GM19324 (cell line): ENCODE results near the gene C11orf58.

ENCODE experiments used
- ATAC-seq: cut with Tn5 transposase; IDR thresholded peaks from one replicate; pipeline ENCODE4 v1.9.1; 2021; ENCODE audit warnings: mild to moderate bottlenecking, moderate library complexity; ENCODE audit not compliant: unreplicated experiment, low FRiP score

Gene C11orf58

DNA sequence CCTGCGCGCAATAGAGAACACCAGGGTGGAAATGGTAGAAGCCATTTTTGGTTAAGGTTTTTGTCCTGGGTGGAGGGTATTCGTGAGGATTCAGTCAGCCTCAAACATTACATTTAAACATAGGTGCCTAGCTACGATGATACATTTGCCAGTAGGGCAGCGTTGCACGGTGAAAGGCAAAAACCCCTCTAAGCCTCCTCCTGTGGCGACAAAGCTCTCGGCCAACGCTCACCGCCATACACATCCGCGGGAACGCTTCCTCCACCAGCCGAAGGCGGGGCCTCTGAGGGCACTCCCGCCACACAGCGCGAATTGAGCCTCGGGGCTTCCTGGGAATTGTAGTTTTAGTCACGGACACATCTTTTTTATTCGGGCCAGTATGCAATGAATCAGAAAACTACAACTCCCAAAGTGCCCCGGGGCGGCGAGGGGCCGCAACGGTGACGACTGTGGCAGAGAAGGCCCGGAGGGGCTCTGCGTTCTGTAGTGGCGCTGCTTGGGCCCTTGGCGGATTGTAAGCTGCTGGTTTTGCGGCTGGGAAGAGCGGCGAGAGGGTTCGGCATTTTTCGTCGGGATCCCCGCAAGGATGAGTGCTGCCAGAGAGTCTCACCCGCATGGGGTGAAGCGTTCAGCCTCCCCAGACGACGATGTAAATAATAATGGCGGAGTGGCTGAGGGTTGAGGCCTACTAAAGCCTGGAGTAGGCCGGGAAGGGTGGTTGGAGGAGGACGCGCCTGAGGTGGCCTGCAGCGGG, at the start of gene C11orf58:
Gene C11orf58, plus strand, starts transcription at position 455 of the 754 bp plus-strand sequence. Its CDS starts 132 bp downstream, at position 587.
- ATAC-seq = peak; percentile 99

DNA sequence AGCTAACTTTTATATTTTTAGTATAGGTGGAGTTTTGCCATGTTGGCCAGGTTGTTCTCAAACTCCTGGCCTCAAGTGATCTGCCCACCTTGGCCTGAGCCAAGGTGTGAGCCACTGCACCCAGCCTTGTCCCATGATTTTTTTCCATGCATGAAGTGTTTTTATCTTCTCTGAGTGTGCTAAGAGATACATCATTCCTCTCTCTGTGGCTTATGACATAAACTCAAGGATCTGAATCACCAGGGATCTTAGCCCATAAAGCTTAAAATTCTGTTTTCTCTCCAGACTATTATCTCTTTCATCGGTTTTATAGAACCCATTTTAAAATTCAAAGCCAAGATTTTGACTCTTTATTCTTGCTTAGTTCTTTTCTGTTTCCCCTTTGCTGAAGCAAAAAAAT, 48.4 kb upstream of the C11orf58 start:
- ATAC-seq = no peak

DNA sequence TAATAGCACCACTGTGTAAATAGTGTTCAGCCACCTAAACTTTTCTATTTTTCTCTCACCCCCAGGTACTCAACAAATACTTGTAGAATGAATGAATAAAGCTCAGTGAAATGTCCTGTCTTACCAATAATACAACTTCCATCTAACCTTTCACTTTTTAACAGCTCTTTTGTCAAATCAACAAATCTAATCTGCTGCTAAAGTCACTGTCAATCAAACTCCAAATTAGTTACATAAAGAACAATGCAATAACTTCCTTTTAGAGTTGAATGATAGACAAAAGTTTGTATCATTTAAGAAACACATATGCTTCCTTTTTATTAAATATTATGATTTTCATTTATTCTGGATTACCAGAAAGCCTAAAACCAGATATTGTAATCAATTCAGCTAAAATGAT, 34.7 kb upstream of the C11orf58 start:
- ATAC-seq = no peak

DNA sequence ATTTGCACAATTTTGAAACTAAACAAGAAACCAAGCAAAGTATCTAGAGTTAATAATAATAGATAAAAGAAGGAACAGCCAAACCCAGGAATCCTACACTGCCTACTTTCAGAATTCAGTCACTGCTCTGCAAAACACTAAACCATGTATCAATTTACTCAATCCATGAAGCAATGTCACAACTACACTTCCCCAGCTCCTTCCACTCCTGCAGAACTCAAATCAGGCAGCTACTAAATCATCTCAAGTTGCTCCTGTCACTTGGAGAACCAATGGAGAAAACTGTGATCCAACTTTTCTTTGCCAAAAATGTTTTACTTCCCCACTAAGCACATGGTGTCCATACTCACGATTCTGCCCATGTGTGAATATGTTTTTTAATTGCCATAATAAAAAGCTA, 24.9 kb upstream of the C11orf58 start:
- ATAC-seq = no peak

GRCh38 chr11:16722581-16723344, 15.7 kb upstream of the C11orf58 start:
- no peak for ATAC-seq

- no peak for ATAC-seq
Measured at GRCh38 chr11:16727806-16728205, 10.6 kb upstream of the C11orf58 start.

DNA sequence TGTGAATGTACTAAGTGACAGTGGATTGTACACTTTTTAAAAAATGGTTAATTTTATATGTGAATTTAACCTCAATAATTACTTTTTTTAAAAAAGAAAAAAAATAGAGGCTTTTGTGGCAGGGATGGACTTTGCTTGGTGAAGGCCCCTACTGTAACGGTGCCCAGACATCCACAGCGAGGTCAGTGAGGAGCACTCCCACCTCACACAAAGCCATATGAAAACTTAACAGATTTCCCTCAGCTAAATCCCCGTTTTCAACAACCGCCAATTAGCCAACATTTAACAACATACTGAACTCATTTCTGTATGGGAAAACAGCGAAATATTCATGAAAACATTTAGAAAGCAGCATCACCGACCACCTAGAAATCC, 642 bp upstream of the C11orf58 start:
- peak; percentile 7 for ATAC-seq

GRCh38 chr11:16738947-16739815, 734 bp downstream of the C11orf58 start:
- no peak for ATAC-seq

DNA sequence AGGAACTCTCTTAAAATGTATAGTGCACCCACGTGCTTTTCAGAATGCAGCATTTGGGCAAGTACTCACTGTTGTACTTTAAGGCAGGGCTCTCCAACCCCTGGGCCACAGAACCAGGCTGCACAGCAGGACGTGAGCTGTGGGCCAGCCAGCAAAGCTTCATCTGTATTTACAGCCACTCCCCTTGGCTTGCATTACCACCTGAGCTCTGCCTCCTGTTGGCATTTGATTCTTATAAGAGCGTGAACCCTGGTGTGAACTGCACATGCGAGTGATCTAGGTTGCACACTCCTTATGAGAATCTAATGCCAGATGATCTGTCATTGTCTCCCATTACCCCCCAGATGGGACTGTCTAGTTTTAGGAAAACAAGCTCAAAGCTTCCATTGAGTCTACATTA, 3.0 kb downstream of the C11orf58 start:
- no peak for ATAC-seq

DNA sequence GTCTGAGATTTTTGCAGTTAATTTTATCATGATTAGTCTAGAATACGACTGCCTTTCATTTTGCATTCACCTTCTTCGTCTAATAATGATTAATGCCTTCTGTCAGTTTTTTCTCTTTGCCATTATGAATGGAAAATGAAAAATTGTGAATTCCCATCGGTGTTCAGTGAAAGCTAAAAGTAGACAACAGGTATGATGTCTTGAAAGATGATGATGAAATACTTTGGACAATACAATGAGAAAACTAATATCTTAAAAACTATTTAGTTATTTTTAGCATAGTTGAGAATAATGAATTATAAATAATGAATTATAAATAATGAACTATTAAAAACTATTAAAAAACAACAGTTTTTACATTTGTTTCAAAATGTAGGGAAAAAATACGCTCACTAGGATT, 5.0 kb downstream of the C11orf58 start:
- no peak for ATAC-seq

- no peak for ATAC-seq
Measured at GRCh38 chr11:16744128-16744725, 5.8 kb downstream of the C11orf58 start.

DNA sequence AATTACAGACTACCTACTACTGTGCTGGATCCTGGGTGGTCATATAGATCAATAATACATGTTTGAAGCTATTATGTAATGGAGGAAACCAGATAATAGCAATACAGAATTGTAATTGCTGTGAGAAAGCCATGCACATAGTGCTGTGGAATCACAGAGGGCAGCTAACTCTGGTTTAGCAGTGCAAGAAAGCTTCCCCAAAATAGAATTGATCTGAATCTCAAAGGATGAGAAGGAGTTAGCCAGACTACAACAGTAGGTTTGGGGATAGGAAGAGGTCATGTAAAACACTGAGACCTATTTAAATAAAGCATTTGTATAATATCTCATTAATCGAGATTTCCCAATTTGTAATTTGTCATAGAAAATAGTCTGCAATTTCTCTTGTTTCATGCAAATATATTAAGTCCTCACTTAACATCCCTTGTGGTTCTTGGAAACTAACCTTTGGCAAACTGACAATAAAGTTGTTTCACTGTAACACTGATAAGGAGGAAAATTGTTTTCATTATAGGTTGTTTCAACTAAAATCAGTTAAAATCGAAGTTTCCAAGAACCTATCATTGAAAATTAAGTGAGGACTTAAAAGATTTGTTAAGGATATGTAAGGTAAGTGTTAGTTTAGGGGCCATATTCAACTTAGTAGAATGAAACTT, 7.6 kb downstream of the C11orf58 start:
- no peak for ATAC-seq

- no peak for ATAC-seq
Measured at GRCh38 chr11:16749092-16749491, 10.6 kb downstream of the C11orf58 start.

DNA sequence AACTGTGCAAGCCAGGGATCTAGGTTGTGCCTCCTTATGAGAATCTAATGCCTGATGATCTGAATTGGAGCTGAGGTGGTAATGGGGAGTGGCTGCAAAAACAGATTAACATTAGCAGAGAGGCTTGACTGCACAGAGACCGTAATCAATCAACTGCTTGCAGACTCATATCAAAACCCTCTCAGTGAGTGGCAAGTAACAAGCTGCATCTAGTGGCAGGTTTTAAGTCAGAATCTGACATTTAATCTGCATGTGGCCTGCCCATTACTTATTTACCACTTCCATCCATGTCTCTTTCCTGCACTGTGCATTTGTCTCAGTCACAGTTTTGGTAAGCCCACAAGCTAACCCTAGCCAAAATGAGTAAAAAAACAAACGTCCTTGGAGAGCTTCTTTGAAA, 11.2 kb downstream of the C11orf58 start:
- ATAC-seq = no peak

GRCh38 chr11:16750417-16750816, 12.0 kb downstream of the C11orf58 start:
- no peak for ATAC-seq

- ATAC-seq = no peak
Measured at GRCh38 chr11:16758382-16759024, 20.1 kb downstream of the C11orf58 start.

- no peak for ATAC-seq
Measured at GRCh38 chr11:16759857-16760508, 21.5 kb downstream of the C11orf58 start.

- no peak for ATAC-seq
Measured at GRCh38 chr11:16763746-16764145, 25.3 kb downstream of the C11orf58 start.

- no peak for ATAC-seq
Measured at GRCh38 chr11:16764888-16765287, 26.4 kb downstream of the C11orf58 start.
